ENCODE data around the gene IL10RA.

The IL10RA gene

DNA sequence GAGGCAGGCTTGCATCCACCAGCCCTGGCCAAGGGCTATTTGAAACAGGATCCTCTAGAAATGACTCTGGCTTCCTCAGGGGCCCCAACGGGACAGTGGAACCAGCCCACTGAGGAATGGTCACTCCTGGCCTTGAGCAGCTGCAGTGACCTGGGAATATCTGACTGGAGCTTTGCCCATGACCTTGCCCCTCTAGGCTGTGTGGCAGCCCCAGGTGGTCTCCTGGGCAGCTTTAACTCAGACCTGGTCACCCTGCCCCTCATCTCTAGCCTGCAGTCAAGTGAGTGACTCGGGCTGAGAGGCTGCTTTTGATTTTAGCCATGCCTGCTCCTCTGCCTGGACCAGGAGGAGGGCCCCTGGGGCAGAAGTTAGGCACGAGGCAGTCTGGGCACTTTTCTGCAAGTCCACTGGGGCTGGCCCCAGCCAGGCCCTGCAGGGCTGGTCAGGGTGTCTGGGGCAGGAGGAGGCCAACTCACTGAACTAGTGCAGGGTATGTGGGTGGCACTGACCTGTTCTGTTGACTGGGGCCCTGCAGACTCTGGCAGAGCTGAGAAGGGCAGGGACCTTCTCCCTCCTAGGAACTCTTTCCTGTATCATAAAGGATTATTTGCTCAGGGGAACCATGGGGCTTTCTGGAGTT, 13.3 kb downstream of the IL10RA start:
- no peak for DNase-seq (ENCODE audit: low read depth)
- TF ChIP-seq, protein P1, sequence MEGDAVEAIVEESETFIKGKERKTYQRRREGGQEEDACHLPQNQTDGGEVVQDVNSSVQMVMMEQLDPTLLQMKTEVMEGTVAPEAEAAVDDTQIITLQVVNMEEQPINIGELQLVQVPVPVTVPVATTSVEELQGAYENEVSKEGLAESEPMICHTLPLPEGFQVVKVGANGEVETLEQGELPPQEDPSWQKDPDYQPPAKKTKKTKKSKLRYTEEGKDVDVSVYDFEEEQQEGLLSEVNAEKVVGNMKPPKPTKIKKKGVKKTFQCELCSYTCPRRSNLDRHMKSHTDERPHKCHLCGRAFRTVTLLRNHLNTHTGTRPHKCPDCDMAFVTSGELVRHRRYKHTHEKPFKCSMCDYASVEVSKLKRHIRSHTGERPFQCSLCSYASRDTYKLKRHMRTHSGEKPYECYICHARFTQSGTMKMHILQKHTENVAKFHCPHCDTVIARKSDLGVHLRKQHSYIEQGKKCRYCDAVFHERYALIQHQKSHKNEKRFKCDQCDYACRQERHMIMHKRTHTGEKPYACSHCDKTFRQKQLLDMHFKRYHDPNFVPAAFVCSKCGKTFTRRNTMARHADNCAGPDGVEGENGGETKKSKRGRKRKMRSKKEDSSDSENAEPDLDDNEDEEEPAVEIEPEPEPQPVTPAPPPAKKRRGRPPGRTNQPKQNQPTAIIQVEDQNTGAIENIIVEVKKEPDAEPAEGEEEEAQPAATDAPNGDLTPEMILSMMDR (IDR thresholded peaks at IDR 0.05; ENCODE audit: low read length, missing control alignments): no peak

DNA sequence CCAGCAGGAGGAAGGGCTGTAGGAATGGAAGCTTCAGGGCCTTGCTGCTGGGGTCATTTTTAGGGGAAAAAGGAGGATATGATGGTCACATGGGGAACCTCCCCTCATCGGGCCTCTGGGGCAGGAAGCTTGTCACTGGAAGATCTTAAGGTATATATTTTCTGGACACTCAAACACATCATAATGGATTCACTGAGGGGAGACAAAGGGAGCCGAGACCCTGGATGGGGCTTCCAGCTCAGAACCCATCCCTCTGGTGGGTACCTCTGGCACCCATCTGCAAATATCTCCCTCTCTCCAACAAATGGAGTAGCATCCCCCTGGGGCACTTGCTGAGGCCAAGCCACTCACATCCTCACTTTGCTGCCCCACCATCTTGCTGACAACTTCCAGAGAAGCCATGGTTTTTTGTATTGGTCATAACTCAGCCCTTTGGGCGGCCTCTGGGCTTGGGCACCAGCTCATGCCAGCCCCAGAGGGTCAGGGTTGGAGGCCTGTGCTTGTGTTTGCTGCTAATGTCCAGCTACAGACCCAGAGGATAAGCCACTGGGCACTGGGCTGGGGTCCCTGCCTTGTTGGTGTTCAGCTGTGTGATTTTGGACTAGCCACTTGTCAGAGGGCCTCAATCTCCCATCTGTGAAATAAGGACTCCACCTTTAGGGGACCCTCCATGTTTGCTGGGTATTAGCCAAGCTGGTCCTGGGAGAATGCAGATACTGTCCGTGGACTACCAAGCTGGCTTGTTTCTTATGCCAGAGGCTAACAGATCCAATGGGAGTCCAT, 14.1 kb downstream of the IL10RA start:
- H3K4me3 ChIP-seq (replicated peaks; ENCODE audit: low read depth, low read length): no peak overlapping the region

More for the DNA sequence above, 13.3 kb downstream of the IL10RA start:
- no peak overlapping the region for H3K4me3 ChIP-seq (replicated peaks; ENCODE audit: low read depth, low read length)

DNA sequence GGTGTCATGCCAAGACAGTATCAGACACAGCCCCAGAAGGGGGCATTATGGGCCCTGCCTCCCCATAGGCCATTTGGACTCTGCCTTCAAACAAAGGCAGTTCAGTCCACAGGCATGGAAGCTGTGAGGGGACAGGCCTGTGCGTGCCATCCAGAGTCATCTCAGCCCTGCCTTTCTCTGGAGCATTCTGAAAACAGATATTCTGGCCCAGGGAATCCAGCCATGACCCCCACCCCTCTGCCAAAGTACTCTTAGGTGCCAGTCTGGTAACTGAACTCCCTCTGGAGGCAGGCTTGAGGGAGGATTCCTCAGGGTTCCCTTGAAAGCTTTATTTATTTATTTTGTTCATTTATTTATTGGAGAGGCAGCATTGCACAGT, 14.6 kb downstream of the IL10RA start:
- DNase-seq (ENCODE audit: low read depth): no peak
- TF ChIP-seq, protein P1 (IDR thresholded peaks at IDR 0.05; ENCODE audit: low read length, missing control alignments): no peak
- no peak overlapping the region for H3K4me3 ChIP-seq (replicated peaks; ENCODE audit: low read depth, low read length)

More for the DNA sequence above, 14.1 kb downstream of the IL10RA start:
- TF ChIP-seq, protein P1 (IDR thresholded peaks at IDR 0.05; ENCODE audit: low read length, missing control alignments): no peak
- no peak for DNase-seq (ENCODE audit: low read depth)

DNA sequence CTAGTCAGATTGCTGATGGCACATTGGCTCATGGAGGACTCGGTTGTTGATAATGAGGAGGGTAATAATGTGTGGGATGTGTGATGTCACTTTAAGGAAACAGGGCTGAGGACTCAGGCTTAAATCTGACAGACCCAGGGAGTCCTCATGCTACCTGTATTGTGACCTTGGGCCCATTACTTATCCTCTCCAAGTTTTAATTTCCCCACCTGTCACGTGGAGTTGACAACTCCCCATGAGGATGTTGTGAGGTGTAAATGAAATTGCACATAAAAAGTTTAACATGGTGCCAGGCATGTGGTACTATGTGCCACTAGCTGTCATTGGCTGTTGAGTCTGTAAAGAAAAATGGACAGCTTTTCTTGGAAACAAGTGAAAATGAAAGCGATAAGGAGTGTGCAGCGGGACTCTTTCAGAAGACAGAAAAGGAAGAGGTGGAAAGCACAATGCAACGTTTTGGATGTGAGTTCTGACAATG, 15.3 kb downstream of the IL10RA start:
- DNase-seq (ENCODE audit: low read depth): no peak
- no peak overlapping the region for H3K4me3 ChIP-seq (replicated peaks; ENCODE audit: low read depth, low read length)
- TF ChIP-seq, protein P1 (IDR thresholded peaks at IDR 0.05; ENCODE audit: low read length, missing control alignments): no peak

DNA sequence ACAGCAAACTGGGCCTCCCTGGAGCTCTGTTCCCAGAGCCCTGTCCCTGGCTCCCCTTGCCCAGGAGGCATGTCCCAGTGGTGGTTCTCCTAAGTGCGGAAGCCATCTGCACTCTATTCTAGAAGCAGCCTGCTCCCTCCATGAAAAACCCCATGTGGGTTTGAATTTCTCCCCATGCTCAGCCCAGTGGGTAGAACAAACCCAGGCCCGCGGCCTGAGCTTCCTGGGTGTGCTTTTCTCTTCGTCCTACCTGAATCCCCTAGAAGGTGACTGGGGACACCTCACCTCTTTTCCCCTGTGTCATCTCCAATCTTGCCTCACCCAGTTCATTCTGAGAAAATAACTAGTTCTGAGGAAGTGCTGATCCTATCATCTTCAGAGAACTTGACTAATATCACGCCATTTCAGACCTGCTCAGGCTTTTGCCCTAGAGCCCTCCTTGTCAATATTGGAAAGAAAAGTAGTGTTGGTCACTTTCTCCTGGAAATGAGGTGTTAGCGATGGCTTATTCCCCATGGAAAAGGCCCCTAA, 15.9 kb downstream of the IL10RA start:
- no peak overlapping the region for H3K4me3 ChIP-seq (replicated peaks; ENCODE audit: low read depth, low read length)
- TF ChIP-seq, protein P1 (IDR thresholded peaks at IDR 0.05; ENCODE audit: low read length, missing control alignments): no peak
- no peak for DNase-seq (ENCODE audit: low read depth)

DNA sequence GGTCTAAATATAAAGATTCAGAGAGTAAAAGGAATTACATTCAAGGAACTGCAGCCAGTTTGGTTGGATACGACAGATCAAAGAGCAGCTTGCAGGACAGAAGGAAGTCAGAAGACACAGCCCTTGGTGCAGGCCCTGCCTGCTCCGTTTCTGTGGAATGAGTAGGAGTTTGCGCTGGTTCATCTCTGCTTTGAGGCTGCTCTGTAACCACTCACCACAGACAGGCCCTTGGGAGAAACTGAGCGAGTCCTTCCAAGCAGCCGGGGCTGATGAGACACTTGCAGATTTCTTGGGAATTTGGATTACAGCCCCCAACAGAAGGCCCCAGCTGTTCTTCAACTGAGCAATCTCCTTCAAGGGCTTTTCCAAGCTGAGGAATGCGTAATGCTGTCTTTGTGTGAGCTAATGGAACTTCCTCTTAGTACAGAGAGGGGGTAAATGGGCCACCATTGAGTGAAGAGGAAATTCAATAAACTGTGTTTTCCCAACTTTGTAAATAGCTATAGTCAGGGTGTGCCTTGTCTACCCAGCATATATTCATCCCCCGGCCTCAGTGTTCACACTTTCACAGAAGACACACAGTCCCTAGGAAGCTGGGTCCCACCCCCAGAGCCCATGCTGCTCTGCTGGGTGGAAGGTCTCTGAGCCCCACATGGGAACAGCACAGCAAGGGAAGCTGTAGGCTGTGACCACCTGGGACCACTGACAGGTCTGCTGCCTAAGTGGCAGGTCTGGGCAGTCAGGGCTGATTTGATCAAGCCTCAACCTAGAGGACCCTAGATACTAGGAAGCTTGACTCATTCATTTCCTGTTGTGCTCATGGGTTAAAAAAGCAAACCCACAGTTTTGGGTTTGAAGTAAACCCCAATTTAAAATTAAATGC, 16.6 kb downstream of the IL10RA start:
- DNase-seq (ENCODE audit: low read depth): peak; percentile 52
- TF ChIP-seq, protein P1 (IDR thresholded peaks at IDR 0.05; ENCODE audit: low read length, missing control alignments): no peak
- H3K4me3 ChIP-seq (replicated peaks; ENCODE audit: low read depth, low read length): no peak overlapping the region

All from fibroblast of pulmonary artery (primary cell).